Psoas muscle (tissue), 8 donors: Measurements from ENCODE around the gene METTL17. TPM values are rescaled to one million over a fixed set of nuclear protein-coding genes. Genes with fewer than 3 reads are reported as not detected.
A peak's percentile ranks its signal among the peaks of the same experiment; 100 is the strongest.
"Not testable (repeated sequence)": the region's sequence is repeated elsewhere in the genome, so short reads cannot be mapped to it uniquely, and the experiment has no call there.

ENCODE experiments used
- ATAC-seq, 4 donors: fragments of 200-7000 bp; cut with Tn5 transposase; one replicate each; pipeline ENCODE4 v1.9.1; 2020; ENCODE audit warnings: moderate library complexity in 3 of 4, mild to moderate bottlenecking in 2 of 4
- DNase-seq, 2 donors: peaks; one replicate each; pipeline ENCODE4 v3.0.0-alpha.2; 2020
- H3K27ac ChIP-seq: fragments of 200-600 bp; one replicate; pipeline ENCODE4 v1.8.0; 2022
- H3K27me3 ChIP-seq, 3 donors: fragments of 200-600 bp in 1 of 3; one replicate each; pipeline versions ENCODE4 v1.6.1 to v1.8.0; 2013 to 2022; ENCODE audit warnings: low read length in 2 of 3, mild to moderate bottlenecking in 2 of 3, moderate library complexity in 1 of 3; ENCODE audit not compliant: insufficient read depth in 3 of 3
- H3K36me3 ChIP-seq, 2 donors: fragments of 200-600 bp in 1 of 2; one replicate each; pipeline versions ENCODE4 v1.6.1 to v1.8.0; 2013 to 2022; ENCODE audit warnings: low read depth in 1 of 2, mild to moderate bottlenecking in 1 of 2, moderate library complexity in 1 of 2; ENCODE audit not compliant: insufficient read depth in 1 of 2
- H3K4me1 ChIP-seq: fragments of 200-600 bp; one replicate; pipeline ENCODE4 v1.8.0; 2022
- H3K4me3 ChIP-seq: fragments of 200-600 bp; one replicate; pipeline ENCODE4 v1.8.0; 2022; ENCODE audit warnings: mild to moderate bottlenecking
- H3K9me3 ChIP-seq: fragments of 200-600 bp; one replicate; pipeline ENCODE4 v1.8.0; 2022
- WGBS, 3 donors: extraction: QIAGEN DNeasy Blood & Tissue Kit; methylation state at CpG; one replicate each; pipeline versions ENCODE4 v1.1.6 to v1.1.7; 2013; 5-methylcytosine and 5-hydroxymethylcytosine counted together
- intact Hi-C, 2 donors: fragments of 100-400 bp; cut with DNase I; formaldehyde crosslinking; loops; one replicate each; pipeline versions ENCODE4 v1.11.0 to v1.14.2; 2022
- polyA plus RNA-seq, 3 donors: library from polyadenylated mRNA; stranded (reverse); fragments of 200-250 nt; gene quantifications; one replicate each; pipeline ENCODE4 v1.2.3, GENCODE V29; 2013
- total RNA-seq, 4 donors: library from RNA; stranded (reverse); fragmentation: NEBNext Ultra II Directional in 2 of 4; extraction: Animal tissue kit (Norgen Biotek cat#: 25700) in 2 of 4; gene quantifications; one replicate each; pipeline versions ENCODE4 v1.2.1 to v1.2.4, GENCODE V29; 2021 to 2023
- TF ChIP-seq, protein P1 (sequence below): fragments of 200-600 bp; IDR thresholded peaks from one replicate; pipeline ENCODE4 v1.8.0; 2022; ENCODE audit warnings: antibody characterized with exemption
- donor health status: healthy with polysubstance abuse.
- donor health status: DM: no; HTN: no; CAD: no; lungs with moderate emphysema.
- donor health status: Bipolar disorder and iron deficiency.
- donor health status: healthy.
- donor health status: DM: yes; HTN: yes; CAD: no.
- donor health status: DM: no; HTN: no; CAD: no.
- donor health status: DM: no; HTN: no; CAD: no.
- donor health status: DM: yes; HTN: yes; CAD: no.

Gene METTL17
- total and polyA plus RNA-seq, 7 donors = 24.6 to 55.7 (median 38.0) TPM

DNA sequence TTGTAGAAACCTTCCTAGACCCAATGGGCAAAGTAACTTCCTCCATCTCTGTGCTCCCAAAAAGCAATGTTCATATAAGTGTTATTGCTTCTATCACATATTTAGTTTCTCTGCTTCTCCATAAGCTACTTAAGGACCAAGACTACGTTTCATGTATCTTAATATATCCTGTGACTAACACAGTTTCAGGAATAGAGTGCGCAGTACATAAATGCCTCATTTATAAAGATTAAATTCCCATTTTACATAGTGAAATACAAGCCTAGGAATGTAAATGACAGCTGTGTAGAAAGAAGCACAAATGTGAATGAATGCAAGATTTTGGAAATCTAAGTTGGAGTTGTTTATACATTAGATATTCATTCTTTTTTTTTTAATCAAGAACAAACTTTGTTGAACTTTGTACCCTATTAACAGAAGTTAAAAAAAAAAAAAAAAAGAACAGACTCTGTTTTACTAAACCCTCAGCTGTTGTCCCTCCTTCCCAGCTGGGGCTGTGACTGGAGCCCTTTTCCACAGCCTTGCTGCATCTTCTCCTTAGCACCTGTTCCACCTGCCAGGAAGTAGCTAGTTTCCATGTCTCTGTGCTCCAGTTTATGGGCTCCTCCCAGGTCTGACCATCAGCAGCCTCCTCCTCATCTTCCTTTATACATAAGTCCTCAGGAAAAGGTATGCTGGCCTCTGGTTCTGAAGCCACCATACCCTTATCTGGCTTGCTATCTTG is 7.0 kb upstream of the METTL17 start:
- Histone ChIP-seq H3K9me3 (no peaks in the 10 kb centered on the region), H3K4me3 (no peak overlapping the region), H3K27ac (no peak overlapping the region), H3K27me3 (no peaks in the 10 kb centered on the region), H3K4me1 (no peaks in the 10 kb centered on the region), H3K36me3 (no peaks in the 10 kb centered on the region)
- DNase-seq (no peak), ATAC-seq (no peak)
- 42 to 62% (median 46%) methylated on average over 2 of the region's 2 CpGs for WGBS, 3 donors
- intact Hi-C loops = loop anchor here in 1 of 2 donors (1.0 kb wide), 1 partner anchor 21 kb away; no protein-coding TSS in a partner anchor
- TF ChIP-seq, protein P1, sequence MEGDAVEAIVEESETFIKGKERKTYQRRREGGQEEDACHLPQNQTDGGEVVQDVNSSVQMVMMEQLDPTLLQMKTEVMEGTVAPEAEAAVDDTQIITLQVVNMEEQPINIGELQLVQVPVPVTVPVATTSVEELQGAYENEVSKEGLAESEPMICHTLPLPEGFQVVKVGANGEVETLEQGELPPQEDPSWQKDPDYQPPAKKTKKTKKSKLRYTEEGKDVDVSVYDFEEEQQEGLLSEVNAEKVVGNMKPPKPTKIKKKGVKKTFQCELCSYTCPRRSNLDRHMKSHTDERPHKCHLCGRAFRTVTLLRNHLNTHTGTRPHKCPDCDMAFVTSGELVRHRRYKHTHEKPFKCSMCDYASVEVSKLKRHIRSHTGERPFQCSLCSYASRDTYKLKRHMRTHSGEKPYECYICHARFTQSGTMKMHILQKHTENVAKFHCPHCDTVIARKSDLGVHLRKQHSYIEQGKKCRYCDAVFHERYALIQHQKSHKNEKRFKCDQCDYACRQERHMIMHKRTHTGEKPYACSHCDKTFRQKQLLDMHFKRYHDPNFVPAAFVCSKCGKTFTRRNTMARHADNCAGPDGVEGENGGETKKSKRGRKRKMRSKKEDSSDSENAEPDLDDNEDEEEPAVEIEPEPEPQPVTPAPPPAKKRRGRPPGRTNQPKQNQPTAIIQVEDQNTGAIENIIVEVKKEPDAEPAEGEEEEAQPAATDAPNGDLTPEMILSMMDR = no peak

DNA sequence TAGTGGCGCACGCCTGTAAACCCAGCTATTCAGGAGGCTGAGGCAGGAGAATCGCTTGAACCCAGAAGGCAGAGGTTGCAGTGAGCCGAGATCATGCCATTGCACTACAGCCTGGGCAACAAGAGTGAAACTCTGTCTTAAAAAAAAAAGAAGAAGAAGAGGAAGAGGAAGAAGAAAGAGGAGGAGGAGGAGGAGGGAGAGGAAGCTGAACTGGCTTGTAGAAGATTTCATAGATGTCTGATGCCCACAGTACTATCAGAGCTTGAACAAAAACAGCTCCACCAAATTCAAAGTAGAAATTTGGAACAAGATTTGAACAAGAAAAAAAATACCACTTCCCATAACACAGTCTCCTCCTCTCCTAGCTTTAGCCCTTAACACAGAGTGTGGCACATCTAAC is 4.1 kb upstream of the METTL17 start:
- H3K27me3 ChIP-seq, H3K4me3 ChIP-seq, intact Hi-C loops, H3K9me3 ChIP-seq, ATAC-seq, DNase-seq, H3K4me1 ChIP-seq, H3K27ac ChIP-seq, H3K36me3 ChIP-seq: not testable (repeated sequence)
- WGBS, 3 donors = 92 to 95% (median 94%) methylated on average over 4 of the region's 4 CpGs

DNA sequence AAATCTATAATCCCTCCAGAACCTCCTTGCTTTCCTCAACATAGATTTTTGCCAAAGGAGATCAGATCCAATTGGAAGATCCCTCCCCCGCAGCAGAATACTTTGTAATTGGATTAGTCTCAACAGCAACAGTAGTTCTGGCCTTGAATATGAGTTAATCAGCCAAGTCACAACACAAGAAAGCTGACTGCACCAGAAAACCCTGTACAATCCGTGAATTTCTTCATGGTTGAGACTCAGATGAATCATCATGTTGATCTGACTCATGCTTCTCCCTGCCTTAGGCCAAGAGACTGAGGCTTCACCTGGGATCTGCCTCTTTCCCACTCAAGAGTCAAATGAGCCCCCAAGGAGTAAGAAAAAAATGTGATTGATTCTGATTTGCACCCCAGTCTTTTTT is 3.0 kb upstream of the METTL17 start:
- peaks cover 0 to 7% of the 10 kb centered on the region in 2 donors for H3K36me3 ChIP-seq
- H3K4me3 ChIP-seq = no peak overlapping the region
- no peaks in the 10 kb centered on the region for H3K9me3 ChIP-seq
- DNase-seq (no peak), ATAC-seq (peak in 2 of 4 donors; percentile 16 to 23)
- H3K27ac ChIP-seq = no peak overlapping the region
- TF ChIP-seq, protein P1 = no peak
- WGBS, 3 donors = 14 to 34% (median 25%) methylated on average over 2 of the region's 2 CpGs
- intact Hi-C loops = no loop called here
- peaks cover 7% of the 10 kb centered on the region for H3K4me1 ChIP-seq
- H3K27me3 ChIP-seq = no peaks in the 10 kb centered on the region

DNA sequence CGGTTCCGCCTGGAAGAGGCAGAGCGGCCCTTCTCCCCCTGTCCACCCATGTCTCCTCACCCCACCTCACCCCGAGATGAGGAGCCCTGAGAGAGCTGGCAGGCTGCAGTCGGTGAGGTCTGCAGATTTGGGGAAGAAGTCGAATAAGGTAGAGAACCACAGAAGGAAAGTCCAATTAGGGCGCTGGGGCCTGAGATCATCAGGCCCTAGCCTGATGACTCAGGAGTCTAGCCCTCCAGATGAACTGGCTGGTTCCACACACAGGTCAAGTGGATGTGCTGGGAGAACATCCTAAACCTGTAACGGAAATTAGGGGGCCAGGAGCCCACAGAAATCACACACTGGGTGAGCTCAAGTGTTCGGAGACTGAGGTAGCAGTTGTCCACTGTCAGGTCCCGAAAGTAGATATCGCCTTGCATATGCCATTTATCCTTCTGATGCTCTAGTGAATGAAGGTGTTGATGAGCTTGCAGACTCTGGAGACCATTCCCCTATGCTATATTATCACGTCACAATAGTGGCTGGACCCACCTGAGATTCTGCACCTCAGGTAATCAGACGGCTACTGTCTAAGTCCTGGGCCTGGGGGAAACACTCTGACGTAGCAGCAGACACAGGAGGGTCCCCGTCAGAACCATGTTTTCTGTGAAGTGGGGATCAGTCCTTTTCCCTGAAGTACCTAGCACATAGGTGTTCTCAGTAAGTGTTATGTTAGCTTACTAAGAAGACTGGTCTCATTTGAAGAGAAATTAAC is 886 bp upstream of the METTL17 start:
- DNase-seq = no peak
- H3K9me3 ChIP-seq = no peaks in the 10 kb centered on the region

DNA sequence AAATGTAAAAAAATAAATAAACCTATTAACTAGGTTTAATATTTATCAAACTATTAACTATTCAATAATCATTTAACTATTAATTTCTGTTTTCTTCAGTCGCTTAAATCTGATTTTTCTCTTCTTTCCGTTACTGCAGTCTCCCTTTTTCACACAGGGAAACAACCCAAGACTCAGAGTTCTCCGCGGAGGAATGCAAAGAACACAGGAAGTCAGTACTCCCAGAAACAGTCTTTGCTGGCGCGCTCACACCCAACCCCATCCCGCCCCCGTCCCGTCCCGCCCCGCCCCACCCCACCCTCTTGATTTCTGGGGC is 351 bp upstream of the METTL17 start:
- Histone ChIP-seq H3K27me3 (no peaks in the 10 kb centered on the region), H3K4me3 (peak overlapping the region; percentile 89), H3K27ac (peak overlapping the region; percentile 84), H3K9me3 (no peaks in the 10 kb centered on the region), H3K4me1 (peaks cover 7% of the 10 kb centered on the region), H3K36me3 (peaks cover 10 to 33% of the 10 kb centered on the region in 2 donors)
- 1 to 2% (median 2%) methylated on average over 11 of the region's 11 CpGs for WGBS, 3 donors
- TF ChIP-seq, protein P1 = no peak
- ATAC-seq (no peak), DNase-seq (no peak)
- intact Hi-C loops = no loop called here

More for the DNA sequence above, 886 bp upstream of the METTL17 start:
- Histone ChIP-seq H3K36me3 (peaks cover 8 to 28% of the 10 kb centered on the region in 2 donors), H3K4me3 (peak overlapping the region; percentile 89), H3K27me3 (no peaks in the 10 kb centered on the region), H3K27ac (peak overlapping the region; percentile 84), H3K4me1 (peaks cover 7% of the 10 kb centered on the region)
- TF ChIP-seq, protein P1 = no peak
- intact Hi-C loops = no loop called here
- WGBS, 3 donors = 87% methylated on average over 15 of the region's 15 CpGs
- ATAC-seq = no peak
